Measurements from ENCODE around the gene SPATA19.
"Not testable (repeated sequence)": the region's sequence is repeated elsewhere in the genome, so short reads cannot be mapped to it uniquely, and the experiment has no call there.

SPATA19 gene, protein sequence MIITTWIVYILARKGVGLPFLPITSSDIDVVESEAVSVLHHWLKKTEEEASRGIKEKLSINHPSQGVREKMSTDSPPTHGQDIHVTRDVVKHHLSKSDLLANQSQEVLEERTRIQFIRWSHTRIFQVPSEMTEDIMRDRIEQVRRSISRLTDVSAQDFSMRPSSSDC

DNA sequence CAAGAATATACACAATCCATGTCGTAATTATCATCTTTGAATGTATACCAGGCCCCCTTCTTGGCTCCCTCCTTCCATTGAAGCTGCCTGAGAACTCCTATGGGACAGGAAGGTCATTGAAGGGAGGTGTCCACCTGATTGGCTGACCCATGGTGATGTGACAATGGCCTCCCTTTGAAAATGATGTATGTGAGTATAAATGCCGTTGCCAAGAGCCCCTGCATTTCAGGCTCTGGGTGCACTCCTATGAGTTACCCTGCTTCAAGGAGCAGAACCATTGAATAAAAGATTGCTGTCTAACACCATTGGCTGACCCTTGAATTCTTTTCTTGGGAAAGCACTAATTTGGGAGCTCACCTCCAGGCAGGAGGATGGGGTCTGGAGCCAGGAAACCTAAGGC is at the start of gene SPATA19:
SPATA19 (minus strand) TSS at position 101 of the 400 bp plus-strand sequence; CDS start at position 34, 67 bp downstream.
- DNase-seq, result no peak

- no peak for DNase-seq
Measured at GRCh38 chr11:133895061-133895479, 49.8 kb upstream of the SPATA19 start.

GRCh38 chr11:133893381-133893780 is 48.1 kb upstream of the SPATA19 start:
- DNase-seq, result no peak

- no peak for DNase-seq
Measured at GRCh38 chr11:133892584-133893380, 47.5 kb upstream of the SPATA19 start.

DNA sequence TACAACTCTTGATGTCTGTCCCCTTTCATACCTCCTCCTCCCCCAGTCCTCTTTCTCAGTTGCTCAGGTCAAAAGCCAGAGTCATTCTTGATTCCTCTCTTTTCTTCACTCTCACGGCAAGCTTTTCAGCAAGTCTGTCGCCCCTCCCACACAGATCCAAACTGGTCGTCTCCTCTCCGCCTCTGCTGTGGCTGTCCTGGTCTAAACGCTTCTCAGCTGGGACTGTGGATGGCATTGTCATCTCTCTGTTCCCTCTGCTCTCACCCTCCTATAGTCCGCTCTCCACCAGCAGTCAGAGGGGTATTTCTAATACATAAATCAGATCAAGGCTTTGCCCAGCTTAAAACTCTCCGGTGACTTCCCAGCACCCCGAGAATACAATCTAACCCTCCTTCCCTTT is 46.8 kb upstream of the SPATA19 start:
- no peak for DNase-seq

DNA sequence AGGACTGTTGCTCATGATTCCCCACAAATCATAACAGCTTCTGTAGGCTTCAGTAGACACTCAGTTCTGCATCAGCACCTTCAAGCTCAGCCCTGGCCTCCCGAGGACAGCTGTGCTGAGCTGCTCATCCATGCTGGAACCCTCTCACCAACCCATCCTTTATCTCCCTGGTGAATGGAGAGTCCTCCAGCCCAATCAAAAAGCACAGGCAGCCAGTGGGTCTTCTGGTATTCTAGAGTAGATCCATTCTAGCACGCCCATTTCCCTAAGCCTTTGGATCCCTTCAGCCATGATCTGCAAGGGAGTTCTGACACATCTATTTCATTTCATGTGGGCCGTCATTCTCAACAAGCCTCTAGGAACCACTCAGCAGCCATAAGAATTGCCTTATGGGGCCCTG is 44.6 kb upstream of the SPATA19 start:
- DNase-seq, result no peak

GRCh38 chr11:133889188-133889587 is 43.9 kb upstream of the SPATA19 start:
- no peak for DNase-seq

DNA sequence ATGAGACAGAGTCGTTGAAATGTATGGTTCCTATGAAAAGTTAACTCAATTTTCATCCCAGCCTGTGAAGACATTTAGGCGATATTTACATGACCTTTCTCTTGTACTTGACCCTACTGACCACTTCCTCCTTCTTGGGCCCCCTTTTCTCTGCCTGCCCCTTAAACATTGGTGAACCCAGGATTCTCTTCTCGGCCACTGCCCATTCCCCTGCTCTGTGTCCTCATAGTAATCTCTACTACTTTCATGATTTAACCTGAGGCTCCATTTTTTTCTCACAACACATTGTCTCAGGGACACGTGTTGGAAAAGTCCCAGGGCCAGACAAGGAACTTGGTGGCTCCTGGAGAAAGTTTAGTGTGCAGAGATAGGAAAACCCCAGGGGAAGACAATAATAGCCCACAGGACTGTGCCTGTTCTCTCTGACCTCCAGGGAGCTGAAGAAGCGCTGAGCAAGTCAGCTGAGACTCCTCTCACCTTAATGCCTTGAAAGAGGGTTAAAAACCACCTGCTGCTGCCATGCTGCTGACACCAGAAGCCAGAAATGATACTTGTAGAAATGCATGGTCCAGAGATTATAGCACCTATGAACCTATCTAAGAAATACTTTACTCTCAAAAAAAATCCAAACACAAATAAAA is 42.5 kb upstream of the SPATA19 start:
- DNase-seq, result no peak

DNA sequence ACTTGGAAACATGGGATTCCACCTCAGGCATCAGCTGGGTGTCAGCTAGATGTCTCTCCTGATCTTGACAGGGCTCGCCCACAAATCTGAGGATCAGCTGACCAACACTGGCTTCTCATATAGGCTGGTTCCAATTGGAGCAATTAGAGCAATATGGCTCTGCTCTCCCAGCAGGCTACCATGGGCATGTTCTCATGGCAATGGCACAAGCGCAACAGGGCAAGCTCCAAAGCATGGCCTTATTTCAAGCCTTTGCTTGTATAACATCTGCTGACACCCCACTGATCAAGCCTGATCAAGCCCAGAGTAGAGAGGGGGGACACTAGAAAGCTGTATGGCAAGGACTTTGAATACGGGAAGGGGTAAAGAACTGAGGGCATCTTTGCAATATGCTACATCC is 40.7 kb upstream of the SPATA19 start:
- DNase-seq, result no peak

DNA sequence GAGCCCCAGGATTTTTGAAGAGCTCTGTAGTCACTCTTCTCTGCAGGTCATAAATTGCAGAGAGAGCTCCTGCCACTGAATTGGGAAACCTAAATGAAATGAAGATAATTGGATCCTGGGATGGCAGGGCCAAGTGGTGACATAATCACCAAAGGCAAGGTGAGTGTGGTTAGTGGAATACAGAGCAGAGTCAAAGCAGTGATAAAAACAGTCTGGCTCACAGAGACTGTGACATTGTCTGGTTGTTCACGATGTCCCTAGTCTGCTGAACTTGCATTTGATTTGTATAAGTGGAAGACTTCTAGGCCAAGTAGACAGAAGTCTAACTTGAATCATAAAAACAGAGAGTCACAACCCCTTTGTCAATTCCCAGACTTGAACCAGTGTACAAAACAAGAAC is 26.8 kb upstream of the SPATA19 start:
- no peak for DNase-seq

DNA sequence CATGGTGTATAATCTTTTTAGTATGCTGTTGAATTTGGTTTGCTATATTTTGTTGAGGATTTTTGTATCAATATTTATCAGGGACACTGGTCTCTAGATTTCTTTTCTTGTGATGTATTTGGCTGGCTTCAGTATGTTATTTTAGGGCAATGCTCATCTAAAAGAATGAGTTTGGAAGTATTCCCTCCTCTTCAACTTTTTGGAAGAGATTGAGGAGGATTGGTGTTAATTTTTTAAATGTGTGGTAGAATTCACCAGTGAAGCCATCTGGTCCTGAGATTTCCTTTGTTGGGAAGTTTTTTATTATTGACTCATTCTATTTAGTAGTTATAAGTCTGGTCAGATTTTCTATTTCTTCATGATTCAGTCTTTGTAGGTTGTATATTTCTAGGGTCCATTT is 22.1 kb upstream of the SPATA19 start:
- no peak for DNase-seq

DNA sequence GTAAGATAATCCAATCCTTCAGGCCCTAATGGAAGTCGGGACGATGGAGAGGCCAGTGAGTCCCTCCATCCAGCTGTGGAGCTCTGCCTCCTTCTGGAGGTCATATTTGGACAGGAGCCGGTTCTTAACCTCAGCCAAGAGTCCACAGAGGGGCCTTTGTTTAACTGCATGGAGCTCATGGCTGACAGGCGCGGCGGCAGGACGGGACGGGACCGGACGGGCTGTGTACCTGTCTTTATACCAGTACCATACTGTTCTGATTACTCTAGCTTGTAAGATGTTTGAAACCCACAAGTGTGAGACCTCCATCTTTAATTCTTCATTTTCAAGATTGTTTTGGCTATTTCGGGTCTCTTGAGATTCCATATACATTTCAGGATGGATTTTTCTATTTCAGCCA is 20.2 kb upstream of the SPATA19 start:
- DNase-seq, result no peak

GRCh38 chr11:133864756-133865155 is 19.4 kb upstream of the SPATA19 start:
- DNase-seq, result no peak

DNA sequence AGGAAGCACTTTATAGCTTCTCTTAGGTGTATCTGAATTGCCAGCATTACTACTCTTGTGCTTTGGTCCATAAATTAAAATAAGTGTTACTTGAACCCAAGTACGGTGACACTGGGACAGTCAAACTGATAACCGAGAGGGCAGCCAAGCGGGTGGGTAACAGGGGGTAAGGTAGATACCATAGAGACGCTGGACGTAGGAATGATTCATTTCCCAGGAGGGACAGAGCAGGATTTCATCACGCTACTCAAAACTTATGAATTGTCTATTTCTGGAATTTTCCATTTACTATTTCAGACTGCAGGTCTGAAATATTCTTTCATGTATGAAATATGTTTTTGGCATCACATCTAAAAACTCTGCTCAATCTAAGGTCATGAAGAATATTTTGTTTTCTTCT is 14.8 kb upstream of the SPATA19 start:
- DNase-seq, result no peak

DNA sequence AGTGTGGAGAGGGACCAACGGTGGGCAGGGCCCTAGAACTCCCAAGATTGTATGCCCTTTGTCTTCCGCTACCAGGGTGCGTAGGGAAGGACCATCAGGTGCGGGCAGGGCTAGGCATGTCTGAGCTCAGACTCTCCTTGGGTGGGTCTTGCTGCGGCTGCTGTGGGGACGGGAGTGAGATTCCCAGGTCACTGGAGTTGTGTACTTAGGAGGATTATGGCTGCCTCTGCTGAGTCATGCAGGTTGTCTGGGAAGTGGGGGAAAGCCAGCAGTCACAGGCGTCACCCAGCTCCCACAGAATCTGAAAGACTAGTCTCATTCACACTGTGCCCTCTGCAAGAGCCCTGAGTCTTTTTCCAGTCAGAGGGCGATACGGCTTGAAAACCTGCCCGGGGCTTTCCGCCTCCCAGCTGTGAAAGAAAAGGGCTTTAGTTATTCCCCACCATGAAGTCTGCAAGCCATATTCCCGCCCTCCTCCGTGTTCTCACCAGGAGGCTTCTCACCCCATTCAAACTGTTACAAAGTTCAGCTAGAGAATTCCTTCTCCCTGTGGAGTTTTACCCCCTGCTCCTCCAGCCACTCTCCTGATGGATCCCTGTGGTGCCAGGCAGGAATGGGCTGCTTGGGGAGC is 9.1 kb upstream of the SPATA19 start:
- DNase-seq, result not testable (repeated sequence)

DNA sequence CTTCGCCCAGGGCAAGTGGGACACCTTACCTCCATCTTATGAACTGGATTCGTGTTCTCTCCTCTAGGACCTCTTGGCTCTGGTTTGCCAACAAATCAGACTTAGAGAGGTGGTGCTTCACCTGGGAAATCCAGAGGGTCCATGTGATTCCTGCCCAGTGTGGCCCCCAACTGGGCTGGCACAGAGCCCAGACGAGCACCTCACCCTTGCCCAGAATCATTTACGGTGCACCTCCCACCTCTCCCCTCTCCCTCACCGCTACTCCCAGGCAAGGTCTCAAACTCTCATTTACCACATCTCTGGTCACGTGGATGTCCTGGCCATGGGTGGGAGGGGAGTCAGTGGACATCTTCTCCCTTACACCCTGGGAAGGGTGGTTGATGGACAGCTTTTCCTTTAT is 1.1 kb downstream of the SPATA19 start:
- no peak for DNase-seq

DNA sequence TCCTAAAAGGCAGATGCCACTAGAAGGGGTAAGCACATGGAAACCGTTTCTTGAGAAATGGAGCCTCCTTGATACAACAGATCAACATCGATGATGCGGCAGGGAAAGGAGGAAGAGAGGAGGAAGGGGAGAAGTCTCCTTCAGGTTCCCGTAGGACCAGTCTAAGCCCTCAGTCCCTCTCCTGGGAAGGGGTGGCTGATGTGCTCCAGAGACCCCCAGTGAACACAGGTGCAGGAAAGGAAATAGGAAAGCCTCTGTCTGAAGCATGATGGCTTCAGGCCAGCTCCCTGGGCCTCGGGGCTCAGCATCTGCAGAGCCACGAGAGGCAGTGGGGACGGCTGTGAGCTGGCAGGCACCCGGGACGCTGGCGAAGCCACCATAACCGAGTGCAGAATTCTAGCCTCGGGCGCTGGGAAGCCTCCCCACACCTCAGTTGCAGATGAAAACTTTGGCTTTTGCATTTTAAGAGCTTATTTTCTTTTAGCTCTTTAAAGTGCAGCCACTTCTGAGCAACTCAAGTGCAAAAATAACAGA is 1.8 kb downstream of the SPATA19 start:
- DNase-seq, result no peak

- DNase-seq, result no peak
Measured at GRCh38 chr11:133842730-133843129, 2.6 kb downstream of the SPATA19 start.

GRCh38 chr11:133842053-133842452 is 3.3 kb downstream of the SPATA19 start:
- DNase-seq, result no peak

DNA sequence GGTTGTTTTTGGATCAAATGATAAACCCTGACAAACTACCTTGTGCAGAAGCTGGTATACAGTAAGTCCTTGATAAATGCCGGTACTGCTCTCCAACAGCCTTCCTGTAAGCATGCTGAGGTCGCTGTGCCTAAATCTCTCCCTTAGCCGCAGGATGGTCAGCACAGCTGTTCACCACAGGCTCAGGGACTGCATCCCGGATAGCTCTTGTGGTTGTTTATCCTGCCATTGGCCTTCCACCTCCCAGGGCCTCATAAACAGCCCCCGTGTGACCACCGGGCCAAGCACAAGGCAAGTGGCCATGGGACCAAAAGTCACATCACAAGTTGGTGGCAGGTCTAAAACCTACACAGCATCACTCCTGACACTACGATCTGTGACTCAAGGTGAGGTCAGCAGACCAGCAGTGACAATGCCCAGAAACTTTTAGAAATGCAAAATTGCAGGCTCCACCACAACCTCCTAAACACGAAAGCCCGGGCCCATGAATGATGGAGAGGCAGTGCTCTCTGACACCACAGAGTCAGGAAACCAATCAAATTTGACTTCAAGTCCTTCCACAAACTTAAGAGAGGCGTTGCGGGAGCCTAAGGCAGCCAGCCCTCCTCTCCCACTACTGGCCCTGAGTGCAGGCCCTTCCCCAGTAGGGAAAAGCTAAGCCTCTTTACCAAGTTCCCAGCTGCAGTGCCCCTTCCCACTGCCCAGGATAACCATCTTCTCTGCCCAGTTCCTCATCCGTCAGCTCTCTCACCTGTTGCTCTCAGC is 3.9 kb downstream of the SPATA19 start:
- DNase-seq, result no peak

DNA sequence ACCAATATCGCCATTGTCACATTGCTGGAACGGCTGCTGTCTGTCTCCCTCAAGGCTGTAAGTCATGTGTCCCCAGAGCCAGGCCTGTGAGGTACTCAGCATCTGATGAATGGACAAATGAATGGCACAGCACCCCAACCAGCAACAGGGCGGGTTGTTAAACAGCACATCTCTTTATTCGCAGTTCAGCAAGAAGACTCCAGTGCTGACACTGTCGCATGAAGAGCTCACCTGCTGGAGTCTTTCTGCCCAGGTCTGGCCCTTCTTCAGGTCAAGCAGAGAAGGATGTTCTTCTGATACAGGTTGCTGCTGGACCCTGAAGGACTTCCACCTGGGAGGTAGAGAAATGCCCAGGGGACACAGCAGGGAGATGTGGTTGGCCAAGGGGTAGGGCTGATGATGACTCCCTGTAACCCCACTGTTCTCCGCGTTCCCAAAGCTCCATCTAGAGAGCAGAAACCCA is 4.8 kb downstream of the SPATA19 start:
- DNase-seq, result no peak

All from HCEC 1CT (cell line).